Anterior cingulate cortex (tissue), 58 donors: ENCODE results near the gene PHF14.
"Not testable (repeated sequence)": the region's sequence is repeated elsewhere in the genome, so short reads cannot be mapped to it uniquely, and the experiment has no call there.

Experiments used
- DNase-seq, 58 donors: peaks; one replicate each; lab custom pipeline; 2025; lab: John Stamatoyannopoulos, UW

The PHF14 gene, protein sequence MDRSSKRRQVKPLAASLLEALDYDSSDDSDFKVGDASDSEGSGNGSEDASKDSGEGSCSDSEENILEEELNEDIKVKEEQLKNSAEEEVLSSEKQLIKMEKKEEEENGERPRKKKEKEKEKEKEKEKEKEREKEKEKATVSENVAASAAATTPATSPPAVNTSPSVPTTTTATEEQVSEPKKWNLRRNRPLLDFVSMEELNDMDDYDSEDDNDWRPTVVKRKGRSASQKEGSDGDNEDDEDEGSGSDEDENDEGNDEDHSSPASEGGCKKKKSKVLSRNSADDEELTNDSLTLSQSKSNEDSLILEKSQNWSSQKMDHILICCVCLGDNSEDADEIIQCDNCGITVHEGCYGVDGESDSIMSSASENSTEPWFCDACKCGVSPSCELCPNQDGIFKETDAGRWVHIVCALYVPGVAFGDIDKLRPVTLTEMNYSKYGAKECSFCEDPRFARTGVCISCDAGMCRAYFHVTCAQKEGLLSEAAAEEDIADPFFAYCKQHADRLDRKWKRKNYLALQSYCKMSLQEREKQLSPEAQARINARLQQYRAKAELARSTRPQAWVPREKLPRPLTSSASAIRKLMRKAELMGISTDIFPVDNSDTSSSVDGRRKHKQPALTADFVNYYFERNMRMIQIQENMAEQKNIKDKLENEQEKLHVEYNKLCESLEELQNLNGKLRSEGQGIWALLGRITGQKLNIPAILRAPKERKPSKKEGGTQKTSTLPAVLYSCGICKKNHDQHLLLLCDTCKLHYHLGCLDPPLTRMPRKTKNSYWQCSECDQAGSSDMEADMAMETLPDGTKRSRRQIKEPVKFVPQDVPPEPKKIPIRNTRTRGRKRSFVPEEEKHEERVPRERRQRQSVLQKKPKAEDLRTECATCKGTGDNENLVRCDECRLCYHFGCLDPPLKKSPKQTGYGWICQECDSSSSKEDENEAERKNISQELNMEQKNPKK

DNA sequence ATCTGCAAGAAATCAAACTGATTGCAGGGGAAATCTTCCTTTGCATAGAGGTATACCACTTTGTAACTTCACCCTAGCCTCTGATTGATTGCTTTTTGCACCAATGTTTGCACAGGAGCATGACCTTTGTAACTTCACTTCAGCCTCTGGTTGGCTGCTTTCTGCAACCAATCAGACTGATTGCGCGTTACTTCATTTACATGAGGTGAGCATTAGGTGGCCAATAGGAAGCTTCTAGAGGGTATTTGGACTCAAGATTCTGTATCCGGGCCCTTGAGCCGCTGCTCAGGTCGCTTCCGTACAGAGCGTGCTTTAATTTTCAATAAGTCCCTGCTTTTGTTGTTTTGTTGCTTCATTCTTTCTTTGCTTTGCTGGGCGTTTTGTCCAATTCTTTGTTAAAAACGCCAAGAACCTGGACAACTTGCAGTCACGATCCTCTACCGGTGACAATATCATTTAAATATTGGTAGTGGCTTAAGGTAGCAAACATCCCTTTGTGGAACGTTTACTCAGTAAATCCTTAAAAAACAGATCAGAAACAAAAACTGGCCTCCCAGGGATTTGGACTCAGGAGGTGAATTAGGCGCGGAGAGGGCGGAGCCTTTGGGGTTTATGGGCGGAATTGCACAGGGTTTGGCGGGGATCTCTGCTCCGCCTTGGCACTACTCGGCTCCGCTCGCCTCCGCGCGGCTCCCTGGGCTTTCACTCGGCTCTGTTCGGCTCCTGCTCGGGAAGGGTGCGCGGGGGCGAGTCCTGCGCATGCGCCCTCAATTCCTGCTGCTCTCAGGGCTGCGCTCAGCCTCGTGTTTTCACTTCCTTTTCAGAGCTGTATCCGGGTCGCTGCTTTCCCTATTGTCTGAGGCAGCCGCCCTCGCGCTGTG lies at the start of gene PHF14:
Gene PHF14, plus strand, starts transcription at position 812 of the 881 bp plus-strand sequence. CDS start 452 bp downstream, outside the sequence.
- peak; percentile 71 to 98 (median 94) for DNase-seq

DNA sequence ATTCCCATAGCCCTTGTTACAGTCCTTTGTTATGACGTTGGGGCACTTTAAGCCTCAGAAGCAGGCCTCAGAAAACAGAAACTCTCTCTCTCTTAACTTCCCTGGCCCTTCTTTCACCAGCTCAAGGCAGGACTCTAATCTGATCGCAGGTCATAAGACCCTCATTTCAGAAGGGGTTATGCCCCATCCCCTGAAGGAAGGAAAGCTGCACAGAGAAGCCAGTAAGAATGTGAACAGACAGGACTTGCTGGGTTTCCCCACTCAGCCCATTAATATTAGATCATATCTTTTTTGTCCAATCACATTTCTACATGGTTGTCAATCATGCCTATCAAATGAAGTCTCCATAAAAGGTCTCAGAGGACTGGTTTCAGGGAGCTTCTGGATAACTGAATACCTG lies 49.3 kb upstream of the PHF14 start:
- no peak for DNase-seq

DNA sequence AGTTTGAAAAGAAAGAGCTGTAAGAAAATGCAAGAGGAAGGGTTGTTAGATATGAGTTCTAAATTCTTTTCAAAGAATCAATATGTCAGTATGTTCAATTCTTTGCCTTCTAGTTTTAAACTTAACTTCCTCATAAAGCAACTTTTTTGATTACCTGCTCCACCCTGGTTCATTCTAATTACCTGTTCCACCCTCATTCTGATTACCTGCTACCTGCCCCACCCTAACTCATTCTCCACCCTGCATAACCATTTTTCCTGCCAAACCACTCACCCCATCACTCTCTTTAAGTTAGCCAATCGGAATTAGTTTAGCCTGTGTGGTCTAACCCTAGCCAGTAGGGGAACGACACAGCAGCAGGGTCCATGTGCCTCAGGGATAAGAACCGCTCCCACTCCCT lies 45.5 kb upstream of the PHF14 start:
- not testable (repeated sequence) for DNase-seq

GRCh38 chr7:10930551-10930950 lies 43.1 kb upstream of the PHF14 start:
- DNase-seq, result no peak

GRCh38 chr7:10931161-10931560 lies 42.5 kb upstream of the PHF14 start:
- DNase-seq, result no peak

- no peak for DNase-seq
These were observed 39.4 kb upstream of the PHF14 start for GRCh38 chr7:10934292-10934691.

- DNase-seq, result peak in 4 of 58 donors; percentile 20 to 32 (median 28)
These were observed 34.3 kb upstream of the PHF14 start for GRCh38 chr7:10939237-10939910.

- DNase-seq, result peak in 57 of 58 donors; percentile 41 to 95 (median 86)
These were observed 33.6 kb upstream of the PHF14 start for GRCh38 chr7:10939911-10940703.

DNA sequence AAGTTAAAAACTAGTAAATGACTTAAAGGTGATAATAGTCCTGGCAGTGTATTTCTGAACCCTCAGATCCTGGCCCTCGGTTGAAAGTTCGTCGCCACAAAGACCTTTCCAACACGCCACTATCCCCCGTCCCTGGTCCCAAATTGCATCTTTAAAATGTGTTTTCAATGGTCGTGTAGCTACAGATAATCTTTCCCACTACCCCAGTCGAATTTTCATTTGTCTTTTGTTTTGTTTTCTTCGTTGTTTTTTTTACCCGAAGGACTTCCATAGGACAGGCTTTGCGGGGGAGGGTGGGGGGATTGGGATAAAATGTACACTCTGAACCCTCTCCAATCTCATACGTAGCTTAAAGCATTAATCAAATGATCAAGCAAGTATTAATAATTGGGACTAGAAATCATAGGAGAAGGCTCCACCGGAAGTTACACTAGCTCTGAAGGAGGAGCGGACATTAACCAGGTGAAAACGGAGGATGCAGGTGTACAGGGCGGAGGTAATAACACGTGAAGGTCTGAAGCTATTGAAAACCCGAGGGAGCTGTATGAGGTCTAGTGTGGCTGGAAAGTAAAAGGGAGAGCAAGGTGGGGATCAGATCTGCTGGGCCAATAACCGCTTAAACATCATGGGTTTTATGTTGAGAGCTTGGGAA lies 32.8 kb upstream of the PHF14 start:
- DNase-seq, result peak in 1 of 58 donors; percentile 0

- no peak for DNase-seq
These were observed 23.2 kb upstream of the PHF14 start for GRCh38 chr7:10950494-10950893.

GRCh38 chr7:10950974-10951578 lies 22.6 kb upstream of the PHF14 start:
- DNase-seq, result not testable (repeated sequence)

DNA sequence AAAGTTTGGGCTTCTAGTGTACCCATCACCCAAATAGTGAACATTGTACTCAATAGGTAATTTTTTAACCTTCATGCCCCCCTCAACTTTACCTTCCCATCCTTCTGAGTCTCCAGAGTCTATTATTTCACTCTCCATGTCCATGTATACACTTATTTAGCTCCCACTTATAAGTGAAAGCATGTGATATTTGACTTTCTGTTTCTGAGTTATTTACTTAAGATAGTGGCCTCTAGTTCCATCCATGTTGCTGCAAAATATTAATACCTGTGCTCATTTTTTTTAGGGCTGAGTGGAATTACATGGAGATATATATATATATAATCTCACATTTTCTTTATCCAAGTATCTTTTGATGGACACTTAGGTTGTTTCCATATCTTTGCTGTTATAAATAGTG lies 21.1 kb upstream of the PHF14 start:
- DNase-seq, result no peak

- DNase-seq, result not testable (repeated sequence)
These were observed 20.5 kb upstream of the PHF14 start for GRCh38 chr7:10953078-10953750.

DNA sequence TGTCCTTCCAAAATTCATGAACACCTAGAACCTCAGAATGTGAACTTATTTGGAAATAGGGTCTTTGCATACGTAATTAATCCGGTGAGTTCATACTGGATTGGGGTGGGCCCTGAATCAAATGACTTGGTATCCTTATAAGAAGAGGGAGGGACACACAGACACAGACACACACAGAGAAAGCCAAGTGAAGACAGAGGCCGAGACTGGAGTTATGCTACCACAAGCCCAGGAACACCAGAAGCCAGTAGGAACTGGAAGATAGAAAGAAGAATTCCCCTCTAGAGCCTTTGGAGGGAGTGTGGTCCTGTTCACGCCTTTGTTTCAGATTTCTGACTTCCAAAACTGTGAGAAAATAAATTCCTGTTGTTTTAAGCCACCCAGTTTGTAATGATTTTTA lies 17.1 kb upstream of the PHF14 start:
- DNase-seq, result no peak

- not testable (repeated sequence) for DNase-seq
These were observed 13.4 kb upstream of the PHF14 start for GRCh38 chr7:10960242-10960641.

- not testable (repeated sequence) for DNase-seq
These were observed 8.7 kb upstream of the PHF14 start for GRCh38 chr7:10965016-10965415.

DNA sequence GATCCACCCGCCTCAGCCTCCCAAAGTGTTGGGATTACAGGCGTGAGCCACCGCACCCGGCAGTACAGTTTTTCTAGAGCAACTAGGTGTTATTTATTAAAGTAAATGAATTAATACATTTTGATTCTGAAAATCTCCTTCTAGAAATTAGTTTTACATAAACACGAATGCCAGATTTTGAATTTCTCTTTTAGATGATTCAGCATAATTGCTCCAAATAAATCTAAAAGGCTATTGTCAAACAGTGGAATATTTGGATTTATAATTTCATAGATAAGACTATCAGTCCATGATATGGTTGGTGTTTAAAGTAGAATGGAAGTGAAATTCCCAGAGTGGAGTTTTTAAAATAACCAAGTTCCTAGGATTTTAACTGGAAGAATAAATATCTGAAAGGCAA lies 1.5 kb upstream of the PHF14 start:
- no peak for DNase-seq
